ENCODE results near the gene CABLES2.

DNA sequence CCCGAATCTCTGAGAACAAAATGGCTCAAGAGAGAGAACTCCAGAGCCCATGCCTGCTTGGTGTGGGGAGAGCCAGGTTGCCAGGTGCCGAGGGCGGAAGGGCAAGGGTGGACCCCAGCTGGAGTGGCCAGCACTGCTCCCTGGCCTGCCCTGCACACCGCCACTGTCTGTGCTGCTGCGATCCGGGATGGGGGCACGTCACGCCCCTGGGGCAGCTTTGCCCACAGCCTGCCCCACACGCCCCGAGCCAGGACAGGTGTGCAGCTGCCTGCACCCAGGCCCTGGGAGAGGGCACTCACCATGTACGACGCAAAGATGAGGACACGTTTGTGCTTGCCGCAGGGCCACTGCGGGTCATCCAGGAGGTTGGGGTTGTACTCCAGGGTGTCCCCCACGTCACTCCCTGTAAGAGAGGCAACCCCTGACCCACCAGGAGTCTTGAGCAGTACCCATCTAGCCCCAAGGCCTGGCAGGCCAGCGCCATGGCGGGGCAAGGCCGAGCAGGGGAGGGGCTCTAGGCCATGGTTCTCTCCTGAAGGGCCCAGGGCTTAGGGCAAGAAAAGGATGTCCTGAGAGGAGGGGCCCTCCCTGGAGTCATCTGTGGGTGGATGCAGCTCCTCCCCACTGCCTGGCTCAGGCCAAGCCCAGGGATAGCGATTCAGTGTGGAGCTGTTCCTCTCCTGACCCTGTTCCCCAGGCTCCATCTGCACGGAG, 14.3 kb downstream of the CABLES2 start:
- TF ChIP-seq JUND (IDR thresholded peaks at IDR 0.05) (no peak), GABPA (IDR thresholded peaks at IDR 0.05 in 1 of 2, conservative IDR thresholded peaks at IDR 0.05 in 1 of 2) (no peak), ATF3 (IDR thresholded peaks at IDR 0.05) (no peak), CTCF (IDR thresholded peaks at IDR 0.05; ENCODE audit: low read depth, low read length, missing input control) (no peak), SP1 (IDR thresholded peaks at IDR 0.05) (no peak), MAX (IDR thresholded peaks at IDR 0.05) (no peak), REST (IDR thresholded peaks at IDR 0.05) (no peak), FOXA1 (IDR thresholded peaks at IDR 0.05) (no peak), HNF4G (IDR thresholded peaks at IDR 0.05) (no peak), TAF1 (conservative IDR thresholded peaks at IDR 0.05) (no peak), YY1 (IDR thresholded peaks at IDR 0.05) (no peak), RAD21 (IDR thresholded peaks at IDR 0.05) (no peak), RXRA (IDR thresholded peaks at IDR 0.05) (no peak), NR2F2 (IDR thresholded peaks at IDR 0.05) (no peak)

All from liver (tissue), 3 donors.